CD4-positive, alpha-beta memory T cell (primary cell): Measurements from ENCODE around the gene NEB. TPM values are rescaled to one million over a fixed set of nuclear protein-coding genes. Genes with fewer than 3 reads are reported as not detected.

Experiments
- CTCF ChIA-PET: fragments of 350-600 bp; sonication (Branson Sonifier 250); formaldehyde crosslinking; loops from one replicate; lab custom pipeline; 2021; ENCODE audit warnings: inconsistent platforms; ENCODE audit not compliant: partially characterized antibody; lab: Charles Lee
- POLR2A ChIA-PET: fragments of 350-600 bp; sonication (Branson Sonifier 250); formaldehyde crosslinking; loops from one replicate; lab custom pipeline; 2021; ENCODE audit not compliant: partially characterized antibody; lab: Charles Lee
- DNase-seq, 5 donors: peaks; one replicate each; pipeline versions ENCODE4 v3.0.0 to v3.0.0-alpha.2; 2020 to 2022; ENCODE audit warnings: mixed read lengths in 1 of 5
- H3K27ac ChIP-seq: one replicate; pipeline ENCODE4 v1.7.0; 2013; ENCODE audit warnings: low read depth, low read length
- H3K27me3 ChIP-seq: 2 replicates; pipeline ENCODE4 v1.7.0; 2013; ENCODE audit warnings: mild to moderate bottlenecking, low read length, moderate library complexity; ENCODE audit not compliant: insufficient read depth
- H3K36me3 ChIP-seq: 2 replicates; pipeline ENCODE4 v1.7.0; 2013; ENCODE audit warnings: mild to moderate bottlenecking, low read length, moderate library complexity; ENCODE audit not compliant: insufficient read depth
- H3K4me1 ChIP-seq: 2 replicates; pipeline ENCODE4 v1.7.0; 2013; ENCODE audit warnings: mild to moderate bottlenecking, low read length, moderate library complexity; ENCODE audit not compliant: insufficient read depth
- H3K4me3 ChIP-seq, 2 donors: one replicate each; pipeline ENCODE4 v1.7.0; 2013; ENCODE audit warnings: low read length in 2 of 2, mild to moderate bottlenecking in 1 of 2
- H3K9me3 ChIP-seq, 2 donors: one replicate each; pipeline ENCODE4 v1.7.0; 2013; ENCODE audit warnings: low read length in 2 of 2, control low read depth in 1 of 2; ENCODE audit not compliant: control insufficient read depth in 1 of 2
- H3K27ac Mint-ChIP-seq, 7 donors: one replicate each; pipeline ENCODE4 v1.8.0; 2020 to 2021; ENCODE audit warnings: mixed read lengths in 7 of 7, mild to moderate bottlenecking in 6 of 7, inconsistent platforms in 3 of 7, moderate library complexity in 3 of 7
- H3K27me3 Mint-ChIP-seq, 2 donors: one replicate each; pipeline ENCODE4 v1.8.0; 2020 to 2021; ENCODE audit warnings: mixed read lengths in 2 of 2
- H3K36me3 Mint-ChIP-seq, 2 donors: one replicate each; pipeline ENCODE4 v1.8.0; 2020 to 2021; ENCODE audit warnings: mixed read lengths in 2 of 2, inconsistent platforms in 1 of 2, mild to moderate bottlenecking in 1 of 2
- H3K4me1 Mint-ChIP-seq, 4 donors: one replicate each; pipeline ENCODE4 v1.8.0; 2020 to 2021; ENCODE audit warnings: mixed read lengths in 4 of 4, mild to moderate bottlenecking in 1 of 4
- H3K4me3 Mint-ChIP-seq, 8 donors: one replicate each; pipeline ENCODE4 v1.8.0; 2020 to 2021; ENCODE audit warnings: mixed read lengths in 8 of 8, mild to moderate bottlenecking in 7 of 8, moderate library complexity in 6 of 8, inconsistent platforms in 3 of 8
- H3K9me3 Mint-ChIP-seq, 8 donors: one replicate each; pipeline ENCODE4 v1.8.0; 2020 to 2021; ENCODE audit warnings: mixed read lengths in 8 of 8, mild to moderate bottlenecking in 5 of 8, inconsistent platforms in 3 of 8, moderate library complexity in 1 of 8
- intact Hi-C: fragments of 100-400 bp; cut with micrococcal nuclease; formaldehyde crosslinking; loops from one replicate; pipeline ENCODE4 v1.15.1; 2023
- polyA plus RNA-seq, 2 donors: library from polyadenylated mRNA; unstranded; fragments of 300-500 nt; fragmentation: Illumina TruSeq; gene quantifications; one replicate each; pipeline ENCODE4 v1.2.3, GENCODE V29; 2021
- total RNA-seq, 2 experiments: library from RNA; stranded (reverse); gene quantifications; one replicate each; pipeline ENCODE4 v1.2.3, GENCODE V29; 2021

NEB gene
- total and polyA plus RNA-seq, 4 experiments from 2014 or later = 0.17 to 2.1 (median 0.91) TPM; not detected in 1

DNA sequence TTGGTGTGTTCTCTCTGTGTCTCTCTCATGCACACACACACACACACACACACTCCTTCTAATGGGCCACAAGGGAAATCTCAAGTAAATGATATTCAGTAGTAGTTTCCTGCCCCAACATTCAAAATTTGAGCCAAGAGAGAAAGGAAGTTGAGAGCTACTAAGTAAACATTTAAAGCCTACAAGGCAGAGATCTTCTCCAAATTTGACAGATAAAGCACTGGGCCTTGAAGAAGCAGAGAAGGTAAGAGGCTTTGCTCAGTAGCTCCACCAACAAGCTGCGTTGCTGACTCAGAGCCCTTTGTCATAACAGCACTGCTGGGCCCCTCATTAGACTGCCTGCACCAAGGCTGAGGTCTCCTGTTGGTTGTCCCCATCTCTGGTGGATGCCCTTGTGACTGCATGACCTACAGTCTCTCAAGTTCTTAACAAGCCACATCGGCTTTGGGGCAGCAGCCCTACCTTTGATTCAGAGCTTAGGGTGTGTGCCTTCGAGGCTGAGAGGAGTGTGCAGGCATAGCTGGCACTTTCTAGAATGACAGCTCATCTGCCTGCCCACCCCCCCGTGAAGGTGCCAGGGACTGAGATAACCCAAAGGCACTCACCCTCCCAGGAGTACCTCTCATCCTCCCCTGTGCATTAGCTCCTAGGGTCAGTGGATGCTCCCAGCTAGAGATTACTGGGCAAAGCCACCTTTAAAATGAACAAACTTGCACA lies 32.3 kb upstream of the NEB start:
- Histone ChIP-seq H3K9me3 (no peaks in the 10 kb centered on the region), H3K27me3 (no peaks in the 10 kb centered on the region), H3K27ac (no peak overlapping the region), H3K4me1 (peaks cover 5% of the 10 kb centered on the region), H3K36me3 (no peaks in the 10 kb centered on the region), H3K4me3 (no peak overlapping the region)
- CTCF ChIA-PET = no interaction called here
- POLR2A ChIA-PET = no interaction called here
- intact Hi-C loops = no loop called here
- Mint-ChIP-seq H3K4me1 (peaks cover 0 to 5% (median 1%) of the 10 kb centered on the region in 4 donors), H3K9me3 (peaks cover 0 to 7% (median under 1%) of the 10 kb centered on the region in 8 donors), H3K36me3 (peaks cover 2 to 44% of the 10 kb centered on the region in 2 donors), H3K4me3 (no peak overlapping the region), H3K27ac (peak overlapping the region in 2 of 7 donors; percentile 4 to 9), H3K27me3 (no peaks in the 10 kb centered on the region)
- no peak for DNase-seq

DNA sequence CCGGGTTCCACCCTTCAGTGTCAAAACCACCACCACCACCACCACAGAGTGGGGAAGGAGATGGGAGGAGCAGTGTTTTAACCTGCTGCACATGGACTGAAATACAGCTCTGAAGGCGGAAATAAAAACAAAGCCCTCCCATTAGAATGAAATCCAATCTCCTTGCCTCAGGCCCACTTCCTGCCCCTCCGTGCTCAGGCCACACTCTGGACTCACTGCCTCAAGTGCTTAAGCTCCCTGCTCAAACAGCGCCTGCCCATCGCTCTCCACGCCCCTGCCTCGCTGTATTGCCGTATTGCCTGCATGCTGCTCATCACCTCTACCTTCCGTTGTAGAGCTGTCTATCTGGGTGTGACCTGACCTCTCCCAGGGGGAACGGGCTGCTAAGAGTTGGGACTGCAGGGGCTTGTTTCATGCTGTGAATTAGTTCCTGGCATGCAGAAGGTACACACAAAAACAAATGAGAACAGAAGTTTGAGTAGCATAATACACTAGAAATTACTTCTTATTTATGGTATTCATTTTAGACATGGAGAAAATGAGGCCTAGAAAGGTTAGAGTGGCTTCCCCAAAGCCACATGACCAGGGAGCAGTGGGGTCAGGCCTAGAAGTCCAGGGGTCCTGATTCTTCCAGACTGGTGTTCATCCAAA lies 31.6 kb upstream of the NEB start:
- Histone ChIP-seq H3K4me1 (peaks cover 5% of the 10 kb centered on the region), H3K27ac (no peak overlapping the region), H3K9me3 (no peaks in the 10 kb centered on the region), H3K4me3 (no peak overlapping the region), H3K36me3 (no peaks in the 10 kb centered on the region), H3K27me3 (no peaks in the 10 kb centered on the region)
- intact Hi-C loops = no loop called here
- Mint-ChIP-seq H3K36me3 (peaks cover 2 to 42% of the 10 kb centered on the region in 2 donors), H3K9me3 (peaks cover 0 to 7% (median under 1%) of the 10 kb centered on the region in 8 donors), H3K4me3 (no peak overlapping the region), H3K27me3 (no peaks in the 10 kb centered on the region), H3K4me1 (peaks cover 0 to 5% (median 1%) of the 10 kb centered on the region in 4 donors), H3K27ac (peak overlapping the region in 3 of 7 donors; percentile 9 to 75 (median 13))
- CTCF ChIA-PET = no interaction called here
- no peak for DNase-seq
- POLR2A ChIA-PET = no interaction called here

DNA sequence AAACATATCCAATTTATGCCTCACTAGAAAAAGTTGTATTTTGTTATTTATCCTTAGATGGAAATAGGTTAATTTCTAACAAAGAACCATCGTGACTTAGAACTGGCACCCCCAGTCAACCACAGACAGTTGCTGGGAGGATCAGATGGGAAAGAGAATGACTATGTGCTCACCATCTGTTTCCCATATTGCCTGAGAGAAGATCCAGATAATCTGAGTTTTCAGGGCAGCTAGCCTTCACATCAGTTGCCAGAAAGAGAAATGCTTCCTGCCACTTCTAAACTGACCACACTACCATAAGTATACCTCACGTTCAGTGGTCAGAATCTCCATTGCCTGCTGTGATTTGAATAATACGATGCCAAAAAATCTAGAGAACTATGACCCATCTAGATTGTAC lies 28.4 kb upstream of the NEB start:
- H3K36me3 ChIP-seq = no peaks in the 10 kb centered on the region
- CTCF ChIA-PET = no interaction called here
- no peaks in the 10 kb centered on the region for H3K27me3 ChIP-seq
- Mint-ChIP-seq H3K9me3 (no peaks in the 10 kb centered on the region), H3K4me1 (peaks cover 0 to 5% (median 1%) of the 10 kb centered on the region in 4 donors), H3K27ac (no peak overlapping the region), H3K36me3 (peaks cover 2 to 40% of the 10 kb centered on the region in 2 donors), H3K27me3 (no peaks in the 10 kb centered on the region), H3K4me3 (no peak overlapping the region)
- H3K27ac ChIP-seq = no peak overlapping the region
- no peak overlapping the region for H3K4me3 ChIP-seq
- POLR2A ChIA-PET = no interaction called here
- no peak for DNase-seq
- no peaks in the 10 kb centered on the region for H3K9me3 ChIP-seq
- peaks cover 5% of the 10 kb centered on the region for H3K4me1 ChIP-seq
- intact Hi-C loops = no loop called here

DNA sequence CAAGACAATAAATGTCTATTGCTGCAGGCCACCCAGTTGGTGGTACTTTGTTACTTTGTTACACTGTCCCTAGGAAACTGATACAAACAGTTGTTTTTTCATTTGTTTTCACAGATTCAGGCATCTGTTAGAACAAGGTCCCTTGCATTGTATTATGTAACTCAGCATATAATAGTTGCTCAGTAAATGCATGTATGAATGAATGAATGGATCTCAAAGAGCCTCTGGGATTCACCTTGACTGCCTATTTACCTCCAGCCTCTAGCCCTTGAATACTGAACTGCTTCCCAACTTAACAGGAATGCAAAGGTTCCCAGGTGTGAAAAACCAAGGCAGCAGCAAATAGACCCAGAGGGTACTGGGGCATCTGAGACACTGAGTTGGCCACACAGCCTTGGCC lies 27.4 kb upstream of the NEB start:
- Histone ChIP-seq H3K27me3 (no peaks in the 10 kb centered on the region), H3K4me1 (peaks cover 5% of the 10 kb centered on the region), H3K4me3 (no peak overlapping the region), H3K36me3 (no peaks in the 10 kb centered on the region), H3K9me3 (no peaks in the 10 kb centered on the region), H3K27ac (no peak overlapping the region)
- H3K27me3 Mint-ChIP-seq = no peaks in the 10 kb centered on the region
- peaks cover 0 to 5% (median 1%) of the 10 kb centered on the region in 4 donors for H3K4me1 Mint-ChIP-seq
- no peak overlapping the region for H3K4me3 Mint-ChIP-seq
- H3K36me3 Mint-ChIP-seq = peaks cover 2 to 42% of the 10 kb centered on the region in 2 donors
- CTCF ChIA-PET = no interaction called here
- no peak overlapping the region for H3K27ac Mint-ChIP-seq
- DNase-seq = no peak
- POLR2A ChIA-PET = no interaction called here
- H3K9me3 Mint-ChIP-seq = peaks cover 0 to 2% (median 0%) of the 10 kb centered on the region in 8 donors
- intact Hi-C loops = no loop called here

DNA sequence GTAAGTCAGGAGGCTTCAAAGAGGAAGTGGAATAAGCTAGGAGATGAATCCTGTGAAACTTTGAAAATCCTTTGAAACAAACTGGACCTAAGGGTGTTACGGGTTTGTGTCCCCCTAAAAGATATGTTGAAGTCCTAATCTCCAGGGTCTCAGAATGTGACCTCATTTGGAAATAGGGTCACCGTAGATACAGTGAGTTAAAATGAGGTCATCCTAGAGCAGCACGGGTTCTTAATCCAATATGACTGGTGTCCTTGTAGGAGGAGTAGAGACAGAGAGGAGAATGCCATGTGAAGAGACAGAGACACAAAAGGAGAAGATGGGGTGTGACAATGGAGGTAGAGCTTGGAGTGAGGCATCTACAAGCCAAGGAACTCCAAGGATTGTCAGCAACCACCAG lies 26.9 kb upstream of the NEB start:
- H3K27ac Mint-ChIP-seq = no peak overlapping the region
- H3K36me3 ChIP-seq = no peaks in the 10 kb centered on the region
- intact Hi-C loops = no loop called here
- H3K27me3 ChIP-seq = no peaks in the 10 kb centered on the region
- H3K4me1 ChIP-seq = peaks cover 5% of the 10 kb centered on the region
- no peaks in the 10 kb centered on the region for H3K9me3 ChIP-seq
- peaks cover 0 to 2% (median 0%) of the 10 kb centered on the region in 8 donors for H3K9me3 Mint-ChIP-seq
- no peak for DNase-seq
- H3K4me1 Mint-ChIP-seq = peaks cover 0 to 5% (median 0%) of the 10 kb centered on the region in 4 donors
- no peaks in the 10 kb centered on the region for H3K27me3 Mint-ChIP-seq
- H3K27ac ChIP-seq = no peak overlapping the region
- POLR2A ChIA-PET = no interaction called here
- H3K4me3 Mint-ChIP-seq = no peak overlapping the region
- peaks cover 2 to 45% of the 10 kb centered on the region in 2 donors for H3K36me3 Mint-ChIP-seq
- CTCF ChIA-PET = no interaction called here
- H3K4me3 ChIP-seq = no peak overlapping the region

DNA sequence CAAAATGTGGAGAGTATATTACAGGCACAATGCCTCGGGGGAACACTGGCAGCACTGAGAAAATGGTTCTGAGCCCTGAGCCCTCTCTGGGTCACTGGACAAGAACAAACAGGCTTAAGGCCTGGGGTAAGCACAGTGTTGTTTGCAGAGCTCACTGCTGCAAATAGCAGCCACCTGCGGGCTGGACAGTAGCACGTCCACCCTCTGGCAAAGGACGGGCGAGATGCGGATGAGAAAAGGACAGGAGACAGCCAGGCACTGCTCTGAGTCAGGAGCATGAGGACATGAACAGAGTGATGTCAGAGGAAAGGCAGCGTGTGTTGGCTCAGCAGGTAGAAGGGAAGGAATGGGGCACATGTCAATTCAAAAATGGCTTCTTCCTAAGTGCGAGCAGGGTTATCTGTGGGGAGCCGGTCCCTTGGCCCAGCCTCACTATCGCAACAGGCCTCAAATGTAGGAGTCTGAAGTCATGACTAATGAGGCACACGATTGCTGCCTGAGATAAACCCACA lies 25.9 kb upstream of the NEB start:
- Mint-ChIP-seq H3K36me3 (peaks cover under 1 to 49% of the 10 kb centered on the region in 2 donors), H3K4me1 (no peaks in the 10 kb centered on the region), H3K4me3 (no peak overlapping the region), H3K27ac (no peak overlapping the region), H3K9me3 (peaks cover 0 to 2% (median 0%) of the 10 kb centered on the region in 8 donors), H3K27me3 (no peaks in the 10 kb centered on the region)
- H3K9me3 ChIP-seq = no peaks in the 10 kb centered on the region
- no peaks in the 10 kb centered on the region for H3K36me3 ChIP-seq
- no peak overlapping the region for H3K27ac ChIP-seq
- ChIA-PET POLR2A (no interaction called here), CTCF (no interaction called here)
- H3K27me3 ChIP-seq = no peaks in the 10 kb centered on the region
- H3K4me1 ChIP-seq = no peaks in the 10 kb centered on the region
- intact Hi-C loops = no loop called here
- H3K4me3 ChIP-seq = no peak overlapping the region
- DNase-seq = no peak

DNA sequence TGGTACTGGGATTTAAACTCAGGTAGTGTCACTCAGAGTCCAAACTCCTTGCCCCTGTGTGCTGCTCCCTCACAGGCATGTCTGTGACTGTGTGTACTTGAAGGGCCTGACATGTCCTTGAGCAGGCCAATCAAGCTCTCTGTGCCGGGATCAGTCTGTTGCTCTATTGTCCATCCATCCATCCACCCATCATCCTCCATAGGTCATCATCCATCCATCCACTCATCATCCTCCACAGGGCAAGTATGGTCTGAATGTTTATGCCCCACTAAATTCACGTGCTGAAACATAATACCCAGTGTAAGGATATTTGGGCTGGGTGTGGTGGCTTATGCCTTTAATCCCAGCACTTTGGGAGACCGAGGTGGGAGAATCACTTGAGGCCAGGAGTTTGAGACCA lies 24.5 kb upstream of the NEB start:
- Histone ChIP-seq H3K36me3 (no peaks in the 10 kb centered on the region), H3K27ac (no peak overlapping the region), H3K4me3 (no peak overlapping the region), H3K4me1 (no peaks in the 10 kb centered on the region), H3K9me3 (no peaks in the 10 kb centered on the region), H3K27me3 (no peaks in the 10 kb centered on the region)
- Mint-ChIP-seq H3K9me3 (peaks cover 0 to 2% (median 0%) of the 10 kb centered on the region in 8 donors), H3K27ac (no peak overlapping the region), H3K27me3 (no peaks in the 10 kb centered on the region), H3K4me3 (no peak overlapping the region), H3K4me1 (no peaks in the 10 kb centered on the region), H3K36me3 (peaks cover 0 to 38% of the 10 kb centered on the region in 2 donors)
- intact Hi-C loops = no loop called here
- no peak for DNase-seq
- ChIA-PET CTCF (no interaction called here), POLR2A (no interaction called here)
